Endothelial cell of umbilical vein (primary cell): ENCODE results near the gene PCNX1. TPM values are rescaled to one million over a fixed set of nuclear protein-coding genes. Genes with fewer than 3 reads are reported as not detected.

Source experiments
- BruUV-seq: library from RNA; stranded (reverse); fragments of 400-500 nt; replicated peaks from 2 replicates; lab custom pipeline; 2021; lab: Mats Ljungman, UMichigan
- CTCF ChIA-PET: fragments of 300-600, 350-600 bp; sonication (Branson Sonifier 250); formaldehyde crosslinking; loops from one replicate; lab custom pipeline; 2021; ENCODE audit warnings: antibody characterized with exemption, inconsistent platforms; lab: Charles Lee
- POLR2A ChIA-PET: fragments of 300-600, 350-600 bp; sonication (Branson Sonifier 250); formaldehyde crosslinking; loops from one replicate; lab custom pipeline; 2021; ENCODE audit warnings: antibody characterized with exemption, inconsistent platforms; lab: Charles Lee
- DNase-seq: peaks from one replicate; pipeline ENCODE4 v3.0.0-alpha.2; 2011; ENCODE audit warnings: low read depth, low spot score
- FAIRE-seq: peaks from 2 replicates; lab custom pipeline; 2011; peaks lifted over from hg19 to GRCh38; lab: Jason Lieb, UNC
- H2AFZ ChIP-seq: 2 replicates; pipeline ENCODE4 v1.6.0; 2012; ENCODE audit warnings: low read depth, low read length, control low read depth, inconsistent platforms
- H3K27ac ChIP-seq: 2 replicates; pipeline ENCODE4 v1.5.1; 2011; ENCODE audit warnings: low read depth, mild to moderate bottlenecking, control low read depth, low read length, moderate library complexity; ENCODE audit not compliant: insufficient read depth
- H3K27me3 ChIP-seq, 2 experiments: 2 replicates each; pipeline versions ENCODE4 v1.6.0 to v1.6.1; 2011; ENCODE audit warnings: low read length in 2 of 2, mixed read lengths in 1 of 2; ENCODE audit not compliant: control insufficient read depth in 2 of 2, insufficient read depth in 2 of 2
- H3K36me3 ChIP-seq, 2 experiments: 2 replicates in 1 of 2; 3 replicates in 1 of 2; pipeline ENCODE4 v1.5.1; 2011; ENCODE audit warnings: low read length in 2 of 2, mild to moderate bottlenecking in 1 of 2, moderate library complexity in 1 of 2; ENCODE audit not compliant: control insufficient read depth in 2 of 2, insufficient read depth in 2 of 2; ENCODE audit errors: extremely low read depth in 1 of 2
- H3K4me1 ChIP-seq: 3 replicates; pipeline ENCODE4 v1.5.1; 2011; ENCODE audit warnings: mild to moderate bottlenecking, low read length; ENCODE audit not compliant: control insufficient read depth, insufficient read depth; ENCODE audit errors: extremely low read depth
- H3K4me2 ChIP-seq: 2 replicates; pipeline ENCODE4 v1.6.1; 2011; ENCODE audit warnings: low read length, control low read depth, mixed read lengths; ENCODE audit not compliant: insufficient read depth
- H3K4me3 ChIP-seq, 3 experiments: fragments of 200-600 bp in 1 of 3; sonication (generic), shearing (Covaris generic) in 1 of 3; replicated peaks in 1 of 3; 2 replicates each; pipeline ENCODE4 v1.5.1; 2011 to 2016; ENCODE audit warnings: control low read depth in 3 of 3, low read length in 3 of 3, mild to moderate bottlenecking in 2 of 3, inconsistent platforms in 1 of 3, low read depth in 1 of 3, moderate library complexity in 1 of 3; ENCODE audit not compliant: insufficient read depth in 1 of 3
- H3K79me2 ChIP-seq: 2 replicates; pipeline ENCODE4 v1.6.0; 2012; ENCODE audit warnings: low read length, inconsistent platforms; ENCODE audit not compliant: control insufficient read depth, insufficient read depth
- H3K9ac ChIP-seq: replicated peaks from 2 replicates; pipeline ENCODE3; 2011; ENCODE audit warnings: low read length, control low read depth; ENCODE audit not compliant: insufficient read depth; ENCODE audit errors: extremely low read depth
- H3K9me1 ChIP-seq: replicated peaks from 3 replicates; pipeline ENCODE4 v1.6.0; 2011; ENCODE audit warnings: mild to moderate bottlenecking, low read length; ENCODE audit not compliant: control insufficient read depth, insufficient read depth; ENCODE audit errors: extremely low read depth
- H3K9me3 ChIP-seq: replicated peaks from 2 replicates; pipeline ENCODE4 v1.5.1; 2012; ENCODE audit warnings: low read length, inconsistent platforms; ENCODE audit not compliant: control insufficient read depth, insufficient read depth
- H4K20me1 ChIP-seq: replicated peaks from 2 replicates; pipeline ENCODE3; 2011; ENCODE audit warnings: mild to moderate bottlenecking, low read length; ENCODE audit not compliant: control insufficient read depth, insufficient read depth; ENCODE audit errors: extremely low read depth
- EZH2 ChIP-seq: IDR thresholded peaks from 2 replicates; pipeline ENCODE4 v1.6.1; 2012; ENCODE audit warnings: borderline replicate concordance, low read depth, mild to moderate bottlenecking, moderate library complexity, low read length, inconsistent platforms; ENCODE audit not compliant: severe bottlenecking
- FOS ChIP-seq: IDR thresholded peaks from 2 replicates; pipeline ENCODE4 v1.6.1; 2011; ENCODE audit warnings: mild to moderate bottlenecking, low read length, moderate library complexity, borderline replicate concordance; ENCODE audit not compliant: insufficient read depth
- GATA2 ChIP-seq: IDR thresholded peaks from 2 replicates; pipeline ENCODE4 v1.7.0; 2011; ENCODE audit warnings: low read depth, mild to moderate bottlenecking, moderate library complexity, mixed read lengths, low read length; ENCODE audit not compliant: insufficient read length, insufficient read depth
- JUN ChIP-seq: IDR thresholded peaks from 2 replicates; pipeline ENCODE4 v1.6.1; 2011; ENCODE audit warnings: borderline replicate concordance, low read depth; ENCODE audit not compliant: insufficient read length, insufficient read depth
- MYC ChIP-seq: IDR thresholded peaks from one replicate; pipeline ENCODE4 v1.6.1; 2011; ENCODE audit warnings: mild to moderate bottlenecking, low read depth, low read length
- POLR2A ChIP-seq: IDR thresholded peaks from 2 replicates; pipeline ENCODE4 v1.6.1; 2012; ENCODE audit warnings: low read depth, mild to moderate bottlenecking, control low read depth, low read length
- POLR2AphosphoS5 ChIP-seq: IDR thresholded peaks from 2 replicates; pipeline ENCODE4 v1.6.1; 2012; ENCODE audit warnings: low read depth, mild to moderate bottlenecking, control low read depth, low read length, moderate library complexity; ENCODE audit not compliant: insufficient read depth
- dilution Hi-C: fragments of 300-500 bp; cut with MboI; formaldehyde crosslinking; loops from one replicate; pipeline ENCODE4 v1.15.0; 2019; ENCODE audit warnings: low sequenced_read_pairs; ENCODE audit not compliant: extremely low pct_ligation_motif_present
- intact Hi-C: fragments of 100-400 bp; cut with micrococcal nuclease; formaldehyde crosslinking; loops from one replicate; pipeline ENCODE4 v1.10.0; 2022
- polyA plus RNA-seq, 4 experiments: library from polyadenylated mRNA; depleted of rRNA in 3 of 4; stranded (reverse) in 3 of 4; unstranded in 1 of 4; fragments of >200 nt; gene quantifications; 2 replicates each; pipeline versions ENCODE4 v1.2.1 to v1.2.3, GENCODE V29; 2011 to 2012; ENCODE audit warnings: missing spikeins in 1 of 4
- total RNA-seq: library from RNA; stranded (reverse); gene quantifications from 2 replicates; pipeline ENCODE4 v1.2.3, GENCODE V29; 2021
- TF ChIP-seq, protein P1 (sequence below): IDR thresholded peaks from 2 replicates; pipeline ENCODE4 v1.6.1; 2011; ENCODE audit not compliant: insufficient read depth, insufficient read length
- TF ChIP-seq, protein P2 (sequence below), 2 donors: IDR thresholded peaks; 1 replicate in 1 of 2; 2 replicates in 1 of 2; pipeline ENCODE4 v1.5.1; 2011; ENCODE audit warnings: low read length in 2 of 2, mild to moderate bottlenecking in 2 of 2, moderate library complexity in 2 of 2, control low read depth in 1 of 2, inconsistent platforms in 1 of 2, low read depth in 1 of 2; ENCODE audit not compliant: insufficient read depth in 1 of 2; ENCODE audit errors: extremely low read depth in 1 of 2

The PCNX1 gene
- total and polyA plus RNA-seq, 2 donors (not counting 3 experiments of a cell fraction or from before 2014, with no cell fraction given): 21.4 to 40.5 TPM

DNA sequence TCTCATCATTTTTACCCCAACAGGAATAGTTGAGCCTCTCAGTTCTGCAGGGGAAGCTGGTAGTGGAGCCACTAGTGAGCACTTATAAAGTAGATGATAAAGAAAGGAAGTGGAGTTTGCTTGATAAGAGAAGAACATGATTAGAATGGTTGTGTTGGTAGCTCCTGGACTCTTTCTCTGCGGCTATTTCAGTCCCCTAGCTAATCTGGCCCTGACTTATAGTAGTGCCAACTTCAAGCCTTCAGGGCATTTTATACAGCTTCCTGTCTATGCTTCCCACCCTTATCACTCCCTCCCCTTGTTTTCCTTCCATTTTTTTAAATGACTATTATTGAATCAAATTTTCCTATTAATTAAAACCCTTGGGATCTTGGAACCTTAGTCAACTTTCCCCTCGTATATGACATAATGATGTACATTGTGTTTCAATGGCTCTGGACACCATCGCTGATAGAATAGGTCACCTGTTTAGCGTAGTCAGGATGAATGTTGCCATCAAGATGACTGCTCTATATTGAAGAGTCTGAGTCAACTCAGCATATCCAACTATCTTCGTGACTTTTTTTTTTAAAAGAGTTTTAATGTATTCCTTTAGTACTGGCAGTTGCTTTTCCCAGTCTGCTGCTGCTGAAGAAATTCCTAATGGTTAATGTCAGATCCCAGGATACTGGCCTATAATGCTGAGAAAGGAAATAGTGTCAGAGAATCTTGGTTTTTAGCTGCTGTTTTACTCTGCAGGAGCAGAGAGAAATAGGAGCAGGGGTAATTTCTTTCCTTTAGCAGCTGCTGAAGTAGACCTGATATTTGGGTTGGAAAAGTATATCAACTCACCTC lies 16.2 kb upstream of the PCNX1 start:
- TF ChIP-seq, protein P1, sequence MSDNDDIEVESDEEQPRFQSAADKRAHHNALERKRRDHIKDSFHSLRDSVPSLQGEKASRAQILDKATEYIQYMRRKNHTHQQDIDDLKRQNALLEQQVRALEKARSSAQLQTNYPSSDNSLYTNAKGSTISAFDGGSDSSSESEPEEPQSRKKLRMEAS: no peak
- TF ChIP-seq POLR2AphosphoS5 (no peak), POLR2A (no peak), FOS (no peak), MYC (no peak), JUN (no peak), EZH2 (no peak), GATA2 (no peak)
- TF ChIP-seq, protein P2, sequence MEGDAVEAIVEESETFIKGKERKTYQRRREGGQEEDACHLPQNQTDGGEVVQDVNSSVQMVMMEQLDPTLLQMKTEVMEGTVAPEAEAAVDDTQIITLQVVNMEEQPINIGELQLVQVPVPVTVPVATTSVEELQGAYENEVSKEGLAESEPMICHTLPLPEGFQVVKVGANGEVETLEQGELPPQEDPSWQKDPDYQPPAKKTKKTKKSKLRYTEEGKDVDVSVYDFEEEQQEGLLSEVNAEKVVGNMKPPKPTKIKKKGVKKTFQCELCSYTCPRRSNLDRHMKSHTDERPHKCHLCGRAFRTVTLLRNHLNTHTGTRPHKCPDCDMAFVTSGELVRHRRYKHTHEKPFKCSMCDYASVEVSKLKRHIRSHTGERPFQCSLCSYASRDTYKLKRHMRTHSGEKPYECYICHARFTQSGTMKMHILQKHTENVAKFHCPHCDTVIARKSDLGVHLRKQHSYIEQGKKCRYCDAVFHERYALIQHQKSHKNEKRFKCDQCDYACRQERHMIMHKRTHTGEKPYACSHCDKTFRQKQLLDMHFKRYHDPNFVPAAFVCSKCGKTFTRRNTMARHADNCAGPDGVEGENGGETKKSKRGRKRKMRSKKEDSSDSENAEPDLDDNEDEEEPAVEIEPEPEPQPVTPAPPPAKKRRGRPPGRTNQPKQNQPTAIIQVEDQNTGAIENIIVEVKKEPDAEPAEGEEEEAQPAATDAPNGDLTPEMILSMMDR (IDR thresholded peaks at IDR 0.05; ENCODE audit: extremely low read depth in 1 of 2, insufficient read depth in 1 of 2, low read depth in 1 of 2, low read length in 2 of 2): no peak
- no peaks in the 10 kb centered on the region for H3K79me2 ChIP-seq
- no peaks in the 10 kb centered on the region for H4K20me1 ChIP-seq
- no peak for DNase-seq
- ChIA-PET POLR2A (no interaction called here), CTCF (interaction anchor here (1.1 to 1.3 kb wide), 2 partner anchors 16 kb away, joined by 3 to 5 read pairs; partner anchors contain the start of gene PCNX1)
- no peak for FAIRE-seq
- H3K9me1 ChIP-seq: no peaks in the 10 kb centered on the region
- no peak overlapping the region for H3K4me2 ChIP-seq
- H3K4me1 ChIP-seq: no peaks in the 10 kb centered on the region
- H3K27me3 ChIP-seq: peaks cover 73 to 89% of the 10 kb centered on the region in 2 experiments
- no peak overlapping the region for H3K4me3 ChIP-seq
- dilution Hi-C loops: no loop called here
- H3K9me3 ChIP-seq: no peaks in the 10 kb centered on the region
- intact Hi-C loops: no loop called here
- no peak overlapping the region for H2AFZ ChIP-seq
- H3K27ac ChIP-seq: no peak overlapping the region
- H3K9ac ChIP-seq: no peak overlapping the region
- no peaks in the 10 kb centered on the region for H3K36me3 ChIP-seq
- BruUV-seq: no TSS peak
